Airway epithelial cell (primary cell): ENCODE data around the gene OCEL1. TPM values are rescaled to one million over a fixed set of nuclear protein-coding genes. Genes with fewer than 3 reads are reported as not detected.

ENCODE experiments used
- total RNA-seq: library from RNA; depleted of rRNA; stranded (reverse); fragments of >200 nt; gene quantifications from 2 replicates; pipeline ENCODE4 v1.2.3, GENCODE V29; 2015

OCEL1 gene, protein sequence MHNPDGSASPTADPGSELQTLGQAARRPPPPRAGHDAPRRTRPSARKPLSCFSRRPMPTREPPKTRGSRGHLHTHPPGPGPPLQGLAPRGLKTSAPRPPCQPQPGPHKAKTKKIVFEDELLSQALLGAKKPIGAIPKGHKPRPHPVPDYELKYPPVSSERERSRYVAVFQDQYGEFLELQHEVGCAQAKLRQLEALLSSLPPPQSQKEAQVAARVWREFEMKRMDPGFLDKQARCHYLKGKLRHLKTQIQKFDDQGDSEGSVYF
- total RNA-seq = 1.2 and 5.9 TPM in 2 replicates

DNA sequence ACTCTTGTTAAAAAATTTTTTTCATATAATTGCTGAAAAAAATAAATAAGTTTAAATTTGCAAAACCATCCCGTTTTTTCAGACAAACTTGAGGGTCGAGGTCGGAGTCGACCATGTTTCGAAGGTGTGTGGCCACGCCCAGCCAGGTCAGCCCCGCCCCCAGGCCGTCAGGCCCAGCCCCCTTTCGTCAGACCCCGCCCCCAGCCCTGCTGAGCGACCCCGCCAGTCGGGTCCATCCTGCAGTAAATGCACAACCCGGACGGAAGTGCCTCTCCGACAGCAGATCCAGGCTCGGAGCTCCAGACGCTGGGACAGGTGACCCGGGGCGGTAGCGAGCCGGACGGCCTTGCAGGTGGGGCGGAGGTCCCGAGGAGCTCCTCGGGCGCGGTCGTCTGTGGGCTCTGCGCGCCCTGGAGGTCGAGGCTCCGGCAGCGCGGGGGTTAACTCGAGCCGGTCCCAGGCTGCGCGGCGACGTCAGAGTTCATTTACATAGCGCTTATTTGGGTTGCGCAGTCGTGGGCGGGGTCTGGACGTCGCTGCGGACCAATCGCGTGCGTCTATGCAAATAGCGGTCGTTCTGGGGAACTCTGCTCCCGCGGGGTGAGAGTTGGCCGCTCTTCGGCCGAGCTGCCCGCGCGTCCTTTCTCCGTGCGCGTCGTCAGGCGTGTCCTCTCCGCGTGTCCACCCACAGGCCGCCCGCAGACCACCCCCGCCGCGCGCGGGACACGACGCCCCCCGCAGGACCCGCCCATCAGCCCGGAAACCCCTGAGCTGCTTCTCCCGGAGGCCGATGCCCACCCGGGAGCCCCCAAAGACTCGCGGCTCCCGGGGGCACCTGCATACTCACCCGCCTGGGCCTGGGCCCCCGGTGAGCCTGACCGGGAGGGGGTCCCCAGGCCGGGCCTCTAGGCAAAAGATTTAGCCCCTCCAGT is at the start of gene OCEL1:
Gene OCEL1 (plus strand): TSS at position 225 of the 932 bp plus-strand sequence. CDS start 22 bp downstream, at position 247.

DNA sequence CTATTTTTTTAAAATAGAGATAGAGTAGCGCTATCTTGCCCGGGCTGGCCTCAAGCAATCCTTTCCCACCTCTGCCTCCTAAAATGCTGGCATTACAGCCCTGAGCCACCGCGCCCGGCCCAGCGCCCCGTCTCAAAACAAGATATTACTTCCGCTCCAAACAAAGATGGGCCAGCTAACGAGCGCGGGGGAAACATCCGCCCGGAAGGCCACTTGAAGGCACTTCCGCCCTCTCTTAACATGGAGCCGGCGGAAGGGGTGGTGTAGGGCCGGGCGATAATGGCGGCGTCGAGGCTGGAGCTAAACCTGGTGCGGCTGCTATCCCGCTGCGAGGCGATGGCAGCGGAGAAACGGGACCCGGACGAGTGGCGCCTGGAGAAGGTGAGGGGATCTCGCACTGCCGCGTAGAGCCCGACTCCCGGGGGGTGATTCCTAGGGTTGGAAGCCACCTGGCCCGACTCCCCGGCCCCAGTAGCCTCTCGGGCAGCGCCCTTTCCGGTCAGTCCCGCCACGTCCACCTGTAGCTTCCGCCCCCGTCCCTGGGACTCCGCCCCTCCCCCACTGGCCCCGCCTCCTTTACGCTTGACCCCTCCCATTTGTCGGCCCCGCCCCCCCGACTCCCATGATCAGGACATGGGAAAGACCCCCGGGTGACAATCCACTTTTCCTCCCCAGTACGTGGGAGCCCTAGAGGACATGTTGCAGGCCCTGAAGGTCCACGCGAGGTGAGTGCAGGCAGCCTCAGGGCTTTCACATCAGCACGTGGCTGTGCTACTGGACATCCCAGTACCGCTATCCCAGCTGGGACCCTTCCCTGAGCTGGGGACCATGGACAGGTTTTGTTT is 10.7 kb upstream of the OCEL1 start, which contains the start of gene USE1:
Gene USE1 (plus strand): TSS at position 231 of the 845 bp plus-strand sequence. CDS start 49 bp downstream, at position 280.

DNA sequence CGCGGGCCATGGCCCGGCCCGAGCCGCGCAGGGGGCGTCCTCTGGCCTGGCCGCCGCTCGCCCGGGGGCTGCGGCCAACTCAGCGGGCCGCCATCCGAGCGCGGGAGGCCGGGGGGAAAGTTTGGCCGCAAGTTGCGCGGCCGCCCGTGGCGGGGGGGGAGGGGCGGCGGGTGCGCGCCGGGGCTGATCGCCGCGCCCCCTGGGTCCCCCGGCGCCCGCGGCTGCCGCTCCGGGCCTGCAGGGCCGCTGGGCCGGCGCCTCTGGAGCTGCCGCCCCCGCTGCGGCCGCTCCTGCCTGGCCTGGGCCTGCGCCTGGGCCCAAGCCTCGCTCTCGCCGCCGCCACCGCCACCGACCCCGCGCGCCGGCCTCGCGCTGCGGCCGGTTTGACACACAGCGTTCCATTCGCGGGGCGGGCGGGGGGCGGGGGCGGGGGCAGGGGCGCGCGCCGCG is 19.5 kb downstream of the OCEL1 start, which contains the start of gene NR2F6:
Gene NR2F6 (minus strand): TSS at position 385 of the 450 bp plus-strand sequence. CDS start 699 bp downstream, outside the sequence.

DNA sequence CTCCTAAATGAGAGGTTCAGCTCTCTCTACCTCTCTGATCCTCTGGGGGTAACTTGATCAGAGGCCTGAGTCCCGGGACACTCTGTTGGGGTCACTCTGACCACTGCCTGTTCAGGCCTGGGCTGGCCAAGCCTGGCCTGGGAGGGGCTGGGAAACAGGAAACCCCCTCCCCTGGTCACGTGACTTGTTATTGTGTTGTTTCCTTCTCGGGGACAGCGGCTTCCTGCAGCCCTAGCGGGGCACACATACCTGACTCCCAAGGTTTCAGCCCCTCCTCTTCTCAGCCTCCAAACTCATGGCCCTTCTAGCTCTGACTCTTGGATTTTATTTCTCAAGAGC is 38.6 kb downstream of the OCEL1 start, which contains the start of gene USHBP1:
Gene USHBP1 (minus strand): TSS at position 105 of the 339 bp plus-strand sequence. CDS start 446 bp downstream, outside the sequence.

DNA sequence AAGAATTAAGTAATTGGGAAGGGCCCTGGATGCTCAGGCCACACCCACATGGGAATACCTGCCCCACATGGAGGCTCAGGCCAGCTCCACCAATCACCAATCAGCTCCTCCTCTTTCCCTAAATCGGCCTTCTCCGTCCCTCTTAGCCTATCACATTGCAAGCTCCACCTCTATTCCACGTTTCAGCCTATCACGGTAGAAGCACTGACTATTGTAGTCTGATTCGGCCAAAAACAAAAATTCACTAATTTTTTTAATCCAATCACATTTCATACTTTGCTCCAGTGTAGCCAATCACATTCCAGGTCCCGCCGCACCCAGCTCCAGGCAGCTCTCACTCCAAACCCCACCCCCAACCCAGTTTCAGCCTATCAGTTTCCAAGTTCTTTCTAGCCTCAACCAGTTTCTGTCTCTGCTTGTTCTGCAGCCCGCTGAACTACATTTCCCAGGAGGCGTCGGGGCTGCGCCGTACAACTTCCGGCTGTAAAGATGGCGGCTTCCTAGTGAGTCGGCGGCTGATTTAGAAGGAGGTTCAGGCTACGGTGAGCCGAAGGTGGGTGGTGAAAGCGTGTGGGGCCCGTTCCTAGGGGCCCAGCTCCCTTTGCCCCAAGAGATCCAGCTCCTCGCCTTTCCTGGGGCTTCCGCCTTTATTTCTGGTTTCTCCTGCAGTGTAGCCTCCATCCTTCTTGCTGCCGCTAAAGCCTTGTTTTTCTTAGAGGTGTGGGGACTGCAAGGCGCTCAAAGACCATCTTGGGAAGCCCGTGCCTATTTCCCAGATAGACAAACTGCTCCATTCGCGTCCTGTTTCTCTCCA is 41.2 kb downstream of the OCEL1 start, which contains the start of gene BABAM1:
Gene BABAM1 (plus strand): TSS at position 469 of the 814 bp plus-strand sequence. CDS start 1,364 bp downstream, outside the sequence.

Other genes starting within 250 kb of the OCEL1 start
- gene CPAMD8, start 199.4 kb upstream of the OCEL1 start, total RNA-seq = 0.74 and 1.3 TPM in 2 replicates
- 10.5 TPM in 2 replicates for gene HAUS8, start 150.8 kb upstream of the OCEL1 start, total RNA-seq
- 37.3 and 47.1 TPM in 2 replicates for gene MYO9B, start 150.4 kb upstream of the OCEL1 start, total RNA-seq
- gene USE1, start 10.9 kb upstream of the OCEL1 start, total RNA-seq = 13.2 and 13.3 TPM in 2 replicates
- gene NR2F6, start 19.7 kb downstream of the OCEL1 start, total RNA-seq = 121 TPM in 2 replicates
- gene USHBP1, start 38.5 kb downstream of the OCEL1 start, total RNA-seq = not detected in 2 replicates
- gene BABAM1, start 41.2 kb downstream of the OCEL1 start, total RNA-seq = 69.9 and 76.7 TPM in 2 replicates
- 0.85 and 2.2 TPM in 2 replicates for gene ANKLE1, start 55.7 kb downstream of the OCEL1 start, total RNA-seq
- 10.8 and 12.1 TPM in 2 replicates for gene ABHD8, start 77.2 kb downstream of the OCEL1 start, total RNA-seq
- 62.1 and 159 TPM in 2 replicates for gene MRPL34, start 79.6 kb downstream of the OCEL1 start, total RNA-seq
- 22.7 and 31.5 TPM in 2 replicates for gene DDA1, start 83.3 kb downstream of the OCEL1 start, total RNA-seq
- gene ANO8, start 108.6 kb downstream of the OCEL1 start, total RNA-seq = 6.9 TPM in 2 replicates
- gene GTPBP3, start 111.3 kb downstream of the OCEL1 start, total RNA-seq = 23.6 and 38.2 TPM in 2 replicates
- gene PLVAP, start 151.1 kb downstream of the OCEL1 start, total RNA-seq = not detected in 2 replicates
- gene CCDC194, start 168.0 kb downstream of the OCEL1 start, total RNA-seq = not detected in 2 replicates
- not detected in 2 replicates for gene BST2, start 179.4 kb downstream of the OCEL1 start, total RNA-seq
- 67.1 and 78.6 TPM in 2 replicates for gene MVB12A, start 193.8 kb downstream of the OCEL1 start, total RNA-seq
- 0.42 TPM in 1 of 2 replicates, not detected in the other for gene TMEM221, start 222.4 kb downstream of the OCEL1 start, total RNA-seq
- gene NXNL1, start 234.7 kb downstream of the OCEL1 start, total RNA-seq = not detected in 2 replicates
- gene SLC27A1, start 244.3 kb downstream of the OCEL1 start, total RNA-seq = 10.2 and 11.1 TPM in 2 replicates